Thyroid gland (tissue), 4 donors: ENCODE data around the gene RAET1L.

Experiments
- CTCF ChIP-seq, 6 experiments: fragments of 200-600 bp in 3 of 6; fragments of 450-650 bp in 3 of 6; sonication (generic) in 3 of 6; IDR thresholded peaks; one replicate each; pipeline ENCODE4 v1.5.1; 2016 to 2019; ENCODE audit warnings: antibody characterized with exemption in 6 of 6, mild to moderate bottlenecking in 2 of 6, inconsistent platforms in 1 of 6, moderate library complexity in 1 of 6
- POLR2A ChIP-seq, 2 donors: fragments of 450-650 bp; IDR thresholded peaks; one replicate each; pipeline ENCODE4 v1.6.1; 2017; ENCODE audit warnings: antibody characterized with exemption in 2 of 2, mild to moderate bottlenecking in 2 of 2, moderate library complexity in 1 of 2

- TF ChIP-seq POLR2A (IDR thresholded peaks at IDR 0.05) = no peak
- TF ChIP-seq CTCF (IDR thresholded peaks at IDR 0.05) = no peak
These were observed 8.0 kb upstream of the RAET1L start for GRCh38 chr6:150033207-150033771.
